Astrocyte of the spinal cord (primary cell): ENCODE data around the gene GKN2.

Source experiments
- DNase-seq: peaks from one replicate; pipeline ENCODE4 v3.0.0; 2011; ENCODE audit warnings: low read depth, low spot score
- H3K4me3 ChIP-seq: 2 replicates; pipeline ENCODE4 v1.5.1; 2011; ENCODE audit warnings: low read depth, mild to moderate bottlenecking, low read length, moderate library complexity
- in situ Hi-C: cut with HindIII; loops from 2 replicates; pipeline ENCODE4 v1.10.0; 2017; ENCODE audit warnings: low sequenced_read_pairs
- TF ChIP-seq, protein P1 (sequence below): IDR thresholded peaks from 2 replicates; pipeline ENCODE4 v1.5.1; 2012; ENCODE audit warnings: low read depth, mild to moderate bottlenecking, low read length, inconsistent platforms

GKN2 gene

DNA sequence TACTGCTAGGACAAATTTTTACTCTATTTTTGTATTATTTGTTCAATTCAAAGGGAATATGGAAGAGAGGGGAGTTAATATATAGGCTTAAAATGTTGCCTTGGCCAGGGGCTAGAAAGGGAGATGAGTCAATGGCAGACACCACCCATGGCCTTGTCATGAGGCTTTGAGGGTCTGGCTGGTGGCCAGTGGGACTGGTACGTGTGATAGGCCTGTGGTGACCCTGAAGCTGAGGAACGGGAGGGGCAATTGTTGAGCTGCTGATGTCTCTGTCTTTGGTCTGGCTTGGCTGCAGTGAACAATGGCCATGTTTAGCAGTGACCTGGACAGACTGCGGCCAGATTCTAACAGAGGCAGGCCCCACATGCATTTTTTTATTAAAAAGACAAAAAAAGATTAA is 40.2 kb upstream of the GKN2 start:
- TF ChIP-seq, protein P1, sequence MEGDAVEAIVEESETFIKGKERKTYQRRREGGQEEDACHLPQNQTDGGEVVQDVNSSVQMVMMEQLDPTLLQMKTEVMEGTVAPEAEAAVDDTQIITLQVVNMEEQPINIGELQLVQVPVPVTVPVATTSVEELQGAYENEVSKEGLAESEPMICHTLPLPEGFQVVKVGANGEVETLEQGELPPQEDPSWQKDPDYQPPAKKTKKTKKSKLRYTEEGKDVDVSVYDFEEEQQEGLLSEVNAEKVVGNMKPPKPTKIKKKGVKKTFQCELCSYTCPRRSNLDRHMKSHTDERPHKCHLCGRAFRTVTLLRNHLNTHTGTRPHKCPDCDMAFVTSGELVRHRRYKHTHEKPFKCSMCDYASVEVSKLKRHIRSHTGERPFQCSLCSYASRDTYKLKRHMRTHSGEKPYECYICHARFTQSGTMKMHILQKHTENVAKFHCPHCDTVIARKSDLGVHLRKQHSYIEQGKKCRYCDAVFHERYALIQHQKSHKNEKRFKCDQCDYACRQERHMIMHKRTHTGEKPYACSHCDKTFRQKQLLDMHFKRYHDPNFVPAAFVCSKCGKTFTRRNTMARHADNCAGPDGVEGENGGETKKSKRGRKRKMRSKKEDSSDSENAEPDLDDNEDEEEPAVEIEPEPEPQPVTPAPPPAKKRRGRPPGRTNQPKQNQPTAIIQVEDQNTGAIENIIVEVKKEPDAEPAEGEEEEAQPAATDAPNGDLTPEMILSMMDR, result no peak
- DNase-seq, result no peak
- no peak overlapping the region for H3K4me3 ChIP-seq
- in situ Hi-C loops, result no loop called here

DNA sequence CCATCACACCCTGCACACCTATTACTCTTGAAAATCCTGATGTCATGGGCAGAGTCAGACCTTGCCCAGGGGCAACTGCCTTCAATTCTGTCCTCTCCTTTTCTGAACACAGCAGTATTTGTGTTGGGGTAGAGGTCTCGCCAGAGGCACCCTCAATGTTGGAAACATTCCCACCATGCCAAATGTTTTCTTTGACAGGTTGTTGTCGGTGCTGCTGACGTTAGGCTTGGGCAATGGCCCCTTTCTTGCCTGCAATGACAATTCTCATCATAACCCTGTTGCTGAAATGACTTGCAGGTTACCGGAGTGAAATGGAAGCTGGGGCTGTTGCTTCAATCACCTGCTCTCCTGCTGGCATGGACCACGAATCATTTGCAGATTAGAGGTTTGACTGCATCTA is 39.6 kb upstream of the GKN2 start:
- DNase-seq, result no peak
- TF ChIP-seq, protein P1, result no peak
- in situ Hi-C loops, result no loop called here
- no peak overlapping the region for H3K4me3 ChIP-seq

DNA sequence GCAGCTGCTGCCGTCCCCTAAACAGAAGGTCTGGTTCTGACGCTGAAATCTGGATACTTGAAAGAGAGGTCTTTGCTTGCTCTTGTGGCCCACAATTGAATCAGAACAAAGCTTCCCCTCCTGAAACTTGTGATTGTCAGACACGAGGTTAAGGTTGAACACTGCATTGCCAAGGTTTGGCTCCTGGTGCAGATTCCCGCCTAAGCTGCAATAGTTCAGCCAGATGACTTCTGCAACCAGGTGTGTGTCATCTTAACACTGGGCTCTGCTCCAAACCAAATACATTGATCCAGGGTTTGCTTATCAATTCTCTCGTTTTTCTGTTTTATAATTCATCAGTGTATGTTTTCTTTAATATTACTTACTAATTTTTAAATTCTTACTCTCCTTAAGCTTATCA is 36.3 kb upstream of the GKN2 start:
- H3K4me3 ChIP-seq, result no peak overlapping the region
- TF ChIP-seq, protein P1, result no peak
- in situ Hi-C loops, result no loop called here
- DNase-seq, result no peak

DNA sequence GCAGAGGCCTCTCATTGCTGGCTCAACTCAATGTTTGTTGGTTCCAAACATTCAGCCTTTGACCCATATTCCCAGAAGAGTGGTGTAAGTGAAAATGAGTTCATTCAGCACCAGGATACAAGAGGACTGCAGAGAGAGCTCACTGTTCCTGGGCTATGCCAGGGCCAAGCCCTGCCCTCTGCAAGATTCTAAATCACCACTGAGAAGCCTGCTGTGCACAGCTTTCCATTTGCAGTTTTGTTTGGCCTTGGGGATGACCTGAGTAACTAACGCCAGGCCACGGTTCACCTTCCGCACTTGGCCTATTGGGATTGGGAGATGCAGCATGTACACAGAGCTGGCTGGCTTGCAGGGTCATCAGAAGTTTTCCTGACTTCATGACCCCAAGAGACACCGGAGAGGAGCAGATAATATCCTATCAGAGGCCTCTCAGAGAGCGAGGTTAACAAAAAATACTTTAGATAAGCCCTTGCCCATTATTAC is 34.4 kb upstream of the GKN2 start:
- DNase-seq, result no peak
- H3K4me3 ChIP-seq, result no peak overlapping the region
- TF ChIP-seq, protein P1, result no peak
- in situ Hi-C loops, result no loop called here

DNA sequence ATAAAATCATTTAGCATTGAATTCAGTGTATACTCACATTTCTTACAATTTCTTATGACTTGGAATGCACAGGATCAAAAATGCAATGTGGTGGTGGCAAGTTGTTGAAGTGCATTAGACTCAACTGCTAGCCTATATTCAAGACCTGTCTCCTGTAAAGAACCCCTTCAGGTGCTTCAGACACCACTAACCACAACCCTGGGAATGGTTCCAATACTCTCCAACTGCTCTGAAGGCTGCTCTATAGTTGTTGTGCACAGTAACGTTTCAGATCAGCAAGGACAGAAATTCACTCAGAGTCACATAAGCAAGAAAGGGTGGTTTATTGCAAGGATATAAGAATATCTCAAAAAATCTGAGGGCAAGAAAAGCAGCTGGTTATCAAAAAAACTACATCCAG is 28.3 kb upstream of the GKN2 start:
- TF ChIP-seq, protein P1, result no peak

DNA sequence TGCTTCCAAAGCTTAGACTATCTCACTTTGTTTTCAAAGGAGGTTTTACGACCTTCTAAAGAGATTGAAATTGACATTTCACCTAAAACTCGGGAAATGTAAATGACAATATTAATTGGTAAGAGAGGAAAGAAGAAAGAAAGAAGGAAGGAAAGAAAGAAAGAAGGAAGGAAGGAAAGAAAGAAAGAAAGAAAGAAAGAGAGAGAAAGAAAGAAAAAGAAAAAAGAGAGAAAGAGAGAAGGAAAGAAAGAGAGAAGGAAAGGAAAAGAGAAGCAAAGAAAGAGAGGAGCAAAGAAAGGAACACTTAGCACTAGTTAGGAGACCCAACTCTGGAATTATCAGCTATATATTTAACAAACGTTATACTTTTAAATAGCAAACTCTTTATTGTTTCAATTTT is 25.4 kb upstream of the GKN2 start:
- TF ChIP-seq, protein P1, result no peak
- DNase-seq, result no peak
- in situ Hi-C loops, result no loop called here
- no peak overlapping the region for H3K4me3 ChIP-seq

More for the DNA sequence above, 28.3 kb upstream of the GKN2 start:
- H3K4me3 ChIP-seq, result no peak overlapping the region
- in situ Hi-C loops, result no loop called here
- no peak for DNase-seq

DNA sequence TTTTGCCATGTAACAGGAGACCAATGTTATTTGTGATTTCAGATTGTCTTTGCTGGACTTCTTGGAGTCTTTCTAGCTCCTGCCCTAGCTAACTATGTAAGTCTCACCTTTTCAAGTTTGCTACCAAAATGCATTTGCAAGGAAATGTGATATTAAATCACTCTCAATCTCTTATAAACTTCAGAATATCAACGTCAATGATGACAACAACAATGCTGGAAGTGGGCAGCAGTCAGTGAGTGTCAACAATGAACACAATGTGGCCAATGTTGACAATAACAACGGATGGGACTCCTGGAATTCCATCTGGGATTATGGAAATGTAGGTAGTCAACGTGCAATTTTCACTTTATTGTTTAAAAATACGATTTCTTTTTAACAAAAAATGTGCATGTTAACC is 24.8 kb upstream of the GKN2 start:
- in situ Hi-C loops, result no loop called here
- TF ChIP-seq, protein P1, result no peak

More for the DNA sequence above, 24.8 kb upstream of the GKN2 start:
- H3K4me3 ChIP-seq, result no peak overlapping the region
- no peak for DNase-seq
